ENCODE data around the gene CD300LB.

DNA sequence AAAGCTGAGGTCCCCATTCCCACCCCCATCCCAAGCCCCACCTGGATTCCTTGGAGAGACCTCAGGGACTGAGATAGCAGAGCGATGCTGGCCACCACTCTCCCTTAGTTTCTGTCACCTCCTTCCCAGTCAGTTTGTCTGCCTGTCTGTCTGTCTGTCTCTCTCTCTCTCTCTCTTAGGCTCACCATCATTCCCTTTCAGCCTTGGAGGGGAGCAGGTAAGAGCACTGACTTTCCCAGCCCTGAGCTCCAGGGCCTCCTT is 5.9 kb downstream of the CD300LB start:
- TF ChIP-seq CTCF (IDR thresholded peaks at IDR 0.05) = no peak
- no peak for TF ChIP-seq POLR2A (IDR thresholded peaks at IDR 0.05)
- TF ChIP-seq POLR2AphosphoS5 (IDR thresholded peaks at IDR 0.05) = no peak

All from stomach (tissue), 4 donors.